ENCODE data around the gene MRPL10. TPM values are rescaled to one million over a fixed set of nuclear protein-coding genes. Genes with fewer than 3 reads are reported as not detected.

Gene MRPL10
- total RNA-seq, 2 donors from 2014 or later, result 56.3 to 65.3 TPM

DNA sequence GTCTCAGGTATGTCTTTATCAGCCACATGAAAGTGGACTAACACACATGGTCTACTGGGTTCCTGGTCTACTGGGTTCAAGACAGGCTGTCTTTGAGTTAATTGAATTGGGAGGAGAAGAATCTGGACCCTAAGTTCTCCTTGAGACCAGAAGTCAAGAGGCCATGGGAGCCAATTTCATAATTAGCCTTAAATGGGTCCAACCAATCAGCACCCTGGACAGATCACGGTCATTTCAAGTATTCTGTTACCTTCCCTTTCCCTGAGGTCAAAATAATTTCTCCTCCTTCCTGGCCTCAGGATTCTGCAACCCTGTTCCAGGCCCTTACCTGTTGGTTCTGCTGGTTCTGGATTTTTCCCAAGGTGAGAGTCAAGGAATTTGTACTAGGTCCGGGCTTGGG, 33.5 kb downstream of the MRPL10 start:
- Mint-ChIP-seq H3K36me3 (ENCODE audit: low read depth) (no peaks in the 10 kb centered on the region), H3K4me3 (no peak overlapping the region), H3K4me1 (no peaks in the 10 kb centered on the region), H3K27ac (no peak overlapping the region), H3K9me3 (no peaks in the 10 kb centered on the region), H3K27me3 (ENCODE audit: insufficient read depth) (peaks cover 33% of the 10 kb centered on the region)
- no peaks in the 10 kb centered on the region for H3K9me3 ChIP-seq (ENCODE audit: control insufficient read depth, low read length)
- H3K9ac ChIP-seq (ENCODE audit: extremely low read depth, low read length, poor library complexity, severe bottlenecking), result no peak overlapping the region
- TF ChIP-seq, protein P1, sequence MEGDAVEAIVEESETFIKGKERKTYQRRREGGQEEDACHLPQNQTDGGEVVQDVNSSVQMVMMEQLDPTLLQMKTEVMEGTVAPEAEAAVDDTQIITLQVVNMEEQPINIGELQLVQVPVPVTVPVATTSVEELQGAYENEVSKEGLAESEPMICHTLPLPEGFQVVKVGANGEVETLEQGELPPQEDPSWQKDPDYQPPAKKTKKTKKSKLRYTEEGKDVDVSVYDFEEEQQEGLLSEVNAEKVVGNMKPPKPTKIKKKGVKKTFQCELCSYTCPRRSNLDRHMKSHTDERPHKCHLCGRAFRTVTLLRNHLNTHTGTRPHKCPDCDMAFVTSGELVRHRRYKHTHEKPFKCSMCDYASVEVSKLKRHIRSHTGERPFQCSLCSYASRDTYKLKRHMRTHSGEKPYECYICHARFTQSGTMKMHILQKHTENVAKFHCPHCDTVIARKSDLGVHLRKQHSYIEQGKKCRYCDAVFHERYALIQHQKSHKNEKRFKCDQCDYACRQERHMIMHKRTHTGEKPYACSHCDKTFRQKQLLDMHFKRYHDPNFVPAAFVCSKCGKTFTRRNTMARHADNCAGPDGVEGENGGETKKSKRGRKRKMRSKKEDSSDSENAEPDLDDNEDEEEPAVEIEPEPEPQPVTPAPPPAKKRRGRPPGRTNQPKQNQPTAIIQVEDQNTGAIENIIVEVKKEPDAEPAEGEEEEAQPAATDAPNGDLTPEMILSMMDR (conservative IDR thresholded peaks at IDR 0.05), result no peak
- H3K36me3 ChIP-seq (ENCODE audit: control insufficient read depth, insufficient read depth, low read length), result no peaks in the 10 kb centered on the region
- H3K27ac ChIP-seq (ENCODE audit: low read depth, low read length), result no peak overlapping the region
- peak; percentile 78 for DNase-seq
- peaks cover 54% of the 10 kb centered on the region for H3K27me3 ChIP-seq (ENCODE audit: control insufficient read depth, insufficient read depth, low read length, poor library complexity, severe bottlenecking)
- no peak overlapping the region for H3K4me3 ChIP-seq (ENCODE audit: low read length)
- no peaks in the 10 kb centered on the region for H3K4me1 ChIP-seq (ENCODE audit: control insufficient read depth, insufficient read depth, low read length)
- 58% methylated on average over 2 of the region's 2 CpGs; no CpG with 5 or more reads in 1 of the 2 experiments for WGBS, 2 experiments (ENCODE audit: insufficient coverage in 1 of 2, insufficient read length in 1 of 2)

DNA sequence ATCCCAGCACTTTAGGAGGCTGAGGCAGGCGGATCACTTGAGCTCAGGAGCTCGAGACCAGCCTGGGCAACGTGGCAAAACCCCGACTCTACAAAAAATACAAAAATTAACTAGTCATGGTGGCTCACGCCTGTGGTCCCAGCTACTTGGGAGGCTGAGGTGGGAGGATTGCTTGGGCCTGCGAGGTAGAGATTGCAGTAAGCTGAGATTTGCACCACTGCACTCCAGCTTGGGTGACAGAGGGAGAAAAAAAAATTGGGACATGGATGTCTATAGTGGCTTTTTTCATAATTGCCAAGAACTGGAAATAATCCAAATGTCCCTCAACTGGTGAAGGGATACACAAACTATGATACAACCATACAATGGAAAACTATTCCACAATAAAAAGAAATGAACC, 38.4 kb downstream of the MRPL10 start:
- no peaks in the 10 kb centered on the region for H3K9me3 Mint-ChIP-seq
- no peaks in the 10 kb centered on the region for H3K4me1 ChIP-seq (ENCODE audit: control insufficient read depth, insufficient read depth, low read length)
- peaks cover 2% of the 10 kb centered on the region for H3K4me1 Mint-ChIP-seq
- H3K27me3 Mint-ChIP-seq (ENCODE audit: insufficient read depth), result peaks cover 74% of the 10 kb centered on the region
- H3K9me3 ChIP-seq (ENCODE audit: control insufficient read depth, low read length), result no peaks in the 10 kb centered on the region
- 70 to 80% methylated on average over 2 to 6 of the region's 6 CpGs for WGBS, 2 experiments (ENCODE audit: insufficient coverage in 1 of 2, insufficient read length in 1 of 2)
- H3K27ac ChIP-seq (ENCODE audit: low read depth, low read length), result no peak overlapping the region
- no peaks in the 10 kb centered on the region for H3K36me3 Mint-ChIP-seq (ENCODE audit: low read depth)
- peaks cover 81% of the 10 kb centered on the region for H3K27me3 ChIP-seq (ENCODE audit: control insufficient read depth, insufficient read depth, low read length, poor library complexity, severe bottlenecking)
- H3K4me3 Mint-ChIP-seq, result no peak overlapping the region
- H3K27ac Mint-ChIP-seq, result no peak overlapping the region
- TF ChIP-seq, protein P1 (conservative IDR thresholded peaks at IDR 0.05), result no peak
- no peaks in the 10 kb centered on the region for H3K36me3 ChIP-seq (ENCODE audit: control insufficient read depth, insufficient read depth, low read length)
- no peak overlapping the region for H3K4me3 ChIP-seq (ENCODE audit: low read length)
- DNase-seq, result no peak
- H3K9ac ChIP-seq (ENCODE audit: extremely low read depth, low read length, poor library complexity, severe bottlenecking), result no peak overlapping the region

DNA sequence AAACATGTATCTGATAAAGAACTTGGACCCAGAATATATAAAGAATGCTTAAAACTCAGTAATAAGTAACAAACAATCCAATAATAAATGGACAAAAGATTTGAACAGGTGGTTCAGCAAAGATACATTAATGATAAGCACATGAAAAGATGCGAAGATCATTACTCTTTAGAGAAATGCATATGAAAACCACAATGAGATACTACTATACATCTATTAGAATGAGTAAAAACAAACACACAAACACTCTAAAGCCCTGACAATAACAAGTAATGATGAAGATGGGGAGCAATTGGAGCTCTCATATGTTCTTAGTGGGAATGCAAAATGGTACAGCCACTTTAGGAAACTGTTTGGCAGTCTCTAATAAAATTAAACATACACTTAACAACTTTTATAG, 38.9 kb downstream of the MRPL10 start:
- Histone ChIP-seq H3K27me3 (ENCODE audit: control insufficient read depth, insufficient read depth, low read length, poor library complexity, severe bottlenecking) (peaks cover 86% of the 10 kb centered on the region), H3K4me3 (ENCODE audit: low read length) (no peak overlapping the region), H3K36me3 (ENCODE audit: control insufficient read depth, insufficient read depth, low read length) (no peaks in the 10 kb centered on the region), H3K27ac (ENCODE audit: low read depth, low read length) (no peak overlapping the region), H3K9ac (ENCODE audit: extremely low read depth, low read length, poor library complexity, severe bottlenecking) (no peak overlapping the region), H3K9me3 (ENCODE audit: control insufficient read depth, low read length) (no peaks in the 10 kb centered on the region), H3K4me1 (ENCODE audit: control insufficient read depth, insufficient read depth, low read length) (no peaks in the 10 kb centered on the region)
- WGBS, 2 experiments (ENCODE audit: insufficient coverage in 1 of 2, insufficient read length in 1 of 2), result 67% methylated on average over 1 of the region's 1 CpG; no CpG with 5 or more reads in 1 of the 2 experiments
- H3K4me3 Mint-ChIP-seq, result no peak overlapping the region
- DNase-seq, result no peak
- H3K9me3 Mint-ChIP-seq, result no peaks in the 10 kb centered on the region
- TF ChIP-seq, protein P1 (conservative IDR thresholded peaks at IDR 0.05), result no peak
- peaks cover 79% of the 10 kb centered on the region for H3K27me3 Mint-ChIP-seq (ENCODE audit: insufficient read depth)
- peaks cover 2% of the 10 kb centered on the region for H3K4me1 Mint-ChIP-seq
- H3K36me3 Mint-ChIP-seq (ENCODE audit: low read depth), result no peaks in the 10 kb centered on the region
- H3K27ac Mint-ChIP-seq, result no peak overlapping the region
